RWPE1 (cell line): Measurements from ENCODE around the gene EFTUD2.
A peak's percentile ranks its signal among the peaks of the same experiment; 100 is the strongest.

Experiments used
- CTCF ChIA-PET: fragments of 350-600 bp; sonication (Branson Sonifier 250); formaldehyde crosslinking; extraction: SDS; loops from one replicate; lab custom pipeline; 2021; lab: Yijun Ruan, JAX
- POLR2A ChIA-PET: fragments of 400-600 bp; formaldehyde crosslinking; extraction: SDS; loops from one replicate; lab custom pipeline; 2020; ENCODE audit warnings: antibody characterized with exemption; ENCODE audit not compliant: low non-redundant PET; lab: Yijun Ruan, JAX
- DNase-seq: peaks from one replicate; pipeline ENCODE4 v3.0.0; 2012; ENCODE audit warnings: low spot score
- H3K27ac ChIP-seq: fragments of 450-650 bp; 2 replicates; pipeline ENCODE4 v1.5.1; 2017
- TF ChIP-seq, protein P1 (sequence below): fragments of 450-650 bp; conservative IDR thresholded peaks from 2 replicates; pipeline ENCODE4 v1.5.1; 2017; ENCODE audit warnings: low read depth, mild to moderate bottlenecking

Gene EFTUD2

DNA sequence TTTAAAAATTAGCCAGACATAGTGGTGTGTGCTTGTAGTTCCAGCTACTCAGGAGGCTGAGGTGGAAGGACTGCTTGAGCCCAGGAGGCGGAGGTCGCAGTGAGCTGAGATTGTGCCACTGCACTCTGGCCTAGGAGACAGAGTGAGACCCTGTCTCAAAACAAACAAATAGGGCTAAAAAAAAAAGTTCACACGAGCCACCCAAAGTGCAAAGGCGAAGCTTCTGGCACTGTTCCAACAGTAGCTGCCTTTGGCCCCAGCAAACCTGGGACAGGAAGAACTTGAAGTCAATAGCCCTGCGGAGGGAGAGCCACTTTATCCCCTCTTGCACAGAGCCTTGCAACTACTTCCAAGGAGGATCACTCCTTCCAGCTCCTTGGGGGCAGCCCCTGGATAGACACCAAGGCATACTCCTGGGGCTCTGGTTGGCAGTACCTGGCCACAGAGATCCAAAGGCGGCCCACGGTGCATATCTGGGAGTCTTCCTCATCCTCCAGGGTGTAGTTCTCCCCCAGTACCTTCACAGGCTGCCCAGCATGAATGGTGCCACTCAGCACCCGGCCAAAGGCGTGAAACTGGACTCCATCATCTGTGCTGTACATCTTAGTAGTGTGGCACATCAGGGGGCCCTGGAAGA is 36.8 kb downstream of the EFTUD2 start:
- ChIA-PET CTCF (interaction anchor here (0.7 to 7.7 kb wide), 2 partner anchors 13 to 85 kb away, joined by 4 to 94 read pairs; no protein-coding TSS in a partner anchor), POLR2A (no interaction called here)
- DNase-seq, result no peak
- TF ChIP-seq, protein P1, sequence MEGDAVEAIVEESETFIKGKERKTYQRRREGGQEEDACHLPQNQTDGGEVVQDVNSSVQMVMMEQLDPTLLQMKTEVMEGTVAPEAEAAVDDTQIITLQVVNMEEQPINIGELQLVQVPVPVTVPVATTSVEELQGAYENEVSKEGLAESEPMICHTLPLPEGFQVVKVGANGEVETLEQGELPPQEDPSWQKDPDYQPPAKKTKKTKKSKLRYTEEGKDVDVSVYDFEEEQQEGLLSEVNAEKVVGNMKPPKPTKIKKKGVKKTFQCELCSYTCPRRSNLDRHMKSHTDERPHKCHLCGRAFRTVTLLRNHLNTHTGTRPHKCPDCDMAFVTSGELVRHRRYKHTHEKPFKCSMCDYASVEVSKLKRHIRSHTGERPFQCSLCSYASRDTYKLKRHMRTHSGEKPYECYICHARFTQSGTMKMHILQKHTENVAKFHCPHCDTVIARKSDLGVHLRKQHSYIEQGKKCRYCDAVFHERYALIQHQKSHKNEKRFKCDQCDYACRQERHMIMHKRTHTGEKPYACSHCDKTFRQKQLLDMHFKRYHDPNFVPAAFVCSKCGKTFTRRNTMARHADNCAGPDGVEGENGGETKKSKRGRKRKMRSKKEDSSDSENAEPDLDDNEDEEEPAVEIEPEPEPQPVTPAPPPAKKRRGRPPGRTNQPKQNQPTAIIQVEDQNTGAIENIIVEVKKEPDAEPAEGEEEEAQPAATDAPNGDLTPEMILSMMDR, result no peak
- H3K27ac ChIP-seq, result no peak overlapping the region

DNA sequence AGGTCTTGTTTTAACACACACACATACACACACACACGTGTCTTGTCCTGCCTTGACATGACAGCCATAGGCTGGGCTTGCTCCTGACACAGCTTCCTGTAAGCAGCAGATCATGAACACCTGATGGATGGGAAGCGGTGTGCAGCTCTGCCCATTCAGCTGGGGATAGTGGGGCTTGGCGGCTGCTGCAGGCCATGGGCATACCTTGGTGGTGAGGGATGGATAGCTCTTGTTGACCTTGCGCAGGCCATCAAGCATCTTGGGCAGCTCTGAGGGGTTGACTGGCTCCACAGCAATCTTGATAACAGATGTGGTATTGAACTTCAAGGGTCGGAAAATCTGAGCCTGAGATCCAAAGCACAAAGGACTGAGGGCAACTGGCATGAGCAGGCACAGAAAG is 39.5 kb downstream of the EFTUD2 start:
- ChIA-PET POLR2A (interaction anchor here (0.6 kb wide), 1 partner anchor 13 kb away, joined by 6 read pairs; no protein-coding TSS in a partner anchor), CTCF (interaction anchor here (0.6 to 1.0 kb wide), 2 partner anchors 85 to 326 kb away, joined by 4 read pairs; no protein-coding TSS in a partner anchor)
- TF ChIP-seq, protein P1, result no peak
- H3K27ac ChIP-seq, result no peak overlapping the region
- no peak for DNase-seq

DNA sequence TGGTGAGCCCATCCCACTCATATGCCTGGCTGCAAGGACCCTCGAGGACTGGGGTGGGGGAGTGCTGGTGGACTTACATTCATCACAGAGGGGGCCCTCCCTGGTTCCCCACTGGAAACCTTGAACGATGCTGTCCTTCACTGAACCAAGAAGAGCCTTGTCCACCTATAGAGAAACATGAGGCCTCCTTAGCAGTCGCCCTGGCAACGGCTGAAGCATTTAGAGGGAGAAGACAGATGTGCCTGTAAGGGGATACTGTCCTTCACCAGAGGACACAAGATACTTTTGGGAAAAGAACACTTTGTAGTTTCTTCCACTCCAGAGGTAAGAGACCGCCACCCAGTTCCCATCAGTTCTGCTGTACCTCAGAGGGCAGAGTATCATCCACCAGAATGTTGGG is 45.1 kb downstream of the EFTUD2 start:
- CTCF ChIA-PET, result interaction anchor here (0.6 to 1.7 kb wide), 3 partner anchors 74 to 320 kb away, joined by 3 to 7 read pairs (median 6); no protein-coding TSS in a partner anchor
- POLR2A ChIA-PET, result no interaction called here
- TF ChIP-seq, protein P1, result no peak
- 0 out of 2 replicates have a peak overlapping the region, but pooled peaks have one; percentile 1 for H3K27ac ChIP-seq
- DNase-seq, result no peak

DNA sequence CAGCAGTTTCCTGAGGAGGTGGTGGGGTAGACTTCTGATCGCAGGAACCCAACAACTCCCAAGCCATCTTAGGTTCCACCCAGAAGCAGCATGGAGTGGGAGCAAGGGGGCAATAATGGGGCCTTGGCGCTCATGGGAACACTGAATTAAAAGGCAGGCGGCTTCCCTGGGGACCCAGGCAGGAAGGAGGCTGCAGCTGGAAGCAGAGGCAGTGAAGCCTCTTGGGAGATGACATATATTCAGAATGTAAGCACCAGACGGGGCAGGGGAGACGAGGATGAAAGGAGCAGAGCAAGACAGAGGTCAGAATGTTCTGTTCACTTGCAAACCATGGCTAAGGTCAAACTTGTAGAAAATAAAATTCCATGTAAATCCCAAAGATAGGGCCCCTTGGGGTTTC is 48.6 kb downstream of the EFTUD2 start:
- TF ChIP-seq, protein P1, result no peak
- DNase-seq, result no peak
- CTCF ChIA-PET, result interaction anchor here (0.9 kb wide), 1 partner anchor 72 kb away, joined by 3 read pairs; no protein-coding TSS in a partner anchor
- POLR2A ChIA-PET, result no interaction called here
- peak overlapping the region; percentile 35 for H3K27ac ChIP-seq

DNA sequence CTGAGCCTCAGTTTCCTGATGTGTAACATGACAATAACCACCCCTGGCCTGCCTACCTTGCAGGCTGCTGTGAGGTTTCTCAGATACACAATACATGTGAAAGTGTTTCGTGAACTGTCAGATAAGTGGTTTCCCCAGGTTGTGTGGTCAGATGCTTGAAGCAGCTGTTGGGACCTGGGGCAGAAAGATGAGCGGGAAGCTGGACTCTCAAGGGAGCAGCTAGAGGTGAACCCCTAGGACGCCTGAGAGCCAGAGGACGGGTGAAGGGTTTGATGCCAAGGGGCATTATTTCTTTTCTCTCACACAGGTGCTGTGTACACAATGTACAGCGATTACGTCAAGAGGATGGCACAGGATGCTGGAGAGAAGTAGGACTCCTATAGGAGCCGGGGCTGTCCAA is 49.2 kb downstream of the EFTUD2 start:
- ChIA-PET POLR2A (no interaction called here), CTCF (interaction anchor here (0.9 kb wide), 1 partner anchor 71 kb away, joined by 3 read pairs; no protein-coding TSS in a partner anchor)
- no peak for DNase-seq
- peak overlapping the region; percentile 35 for H3K27ac ChIP-seq
- TF ChIP-seq, protein P1, result no peak

DNA sequence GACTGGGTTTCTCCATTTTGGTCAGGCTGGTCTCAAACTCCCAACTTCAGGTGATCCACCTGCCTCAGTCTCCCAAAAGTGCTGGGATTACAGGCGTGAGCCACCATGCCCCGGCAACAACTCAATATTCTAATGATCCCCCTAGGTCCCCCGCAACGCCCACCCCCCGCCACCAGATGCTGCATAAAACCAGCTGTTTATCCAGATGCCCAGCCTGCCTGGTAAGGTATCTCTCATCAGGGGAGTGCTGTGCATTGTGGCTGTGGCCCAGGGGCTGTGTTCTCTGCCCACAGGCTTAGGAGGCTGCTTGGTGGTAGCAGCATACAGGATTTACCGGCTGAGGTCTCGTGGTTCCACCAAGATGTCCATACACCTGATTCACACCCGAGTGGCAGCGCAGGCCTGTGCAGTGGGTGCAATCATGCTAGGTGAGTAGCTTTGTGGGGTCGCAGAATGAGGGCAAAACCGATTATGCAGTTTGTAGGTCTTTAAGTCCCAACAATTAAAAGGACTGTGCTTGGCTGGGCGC is 50.2 kb downstream of the EFTUD2 start:
- H3K27ac ChIP-seq, result peak overlapping the region; percentile 35; the same call in 1 of the 2 replicates
- DNase-seq, result no peak
- ChIA-PET CTCF (interaction anchor here (1.0 to 1.3 kb wide), 2 partner anchors 70 to 71 kb away, joined by 4 to 5 read pairs; no protein-coding TSS in a partner anchor), POLR2A (interaction anchor here (0.6 kb wide), 2 partner anchors 23 to 177 kb away, joined by 4 to 5 read pairs; no protein-coding TSS in a partner anchor)
- TF ChIP-seq, protein P1, result no peak
